Small intestine (tissue), 7 donors: ENCODE data around the gene CPT1C. TPM values are rescaled to one million over a fixed set of nuclear protein-coding genes. Genes with fewer than 3 reads are reported as not detected.

Source experiments
- DNase-seq, 2 donors: peaks; one replicate each; pipeline versions ENCODE4 v3.0.0 to v3.0.0-alpha.2; 2013
- FAIRE-seq: peaks from 2 replicates; lab custom pipeline; 2012; peaks lifted over from hg19 to GRCh38; lab: Jason Lieb, UNC
- H3K27ac ChIP-seq, 3 donors: one replicate each; pipeline ENCODE4 v1.5.1; 2013; ENCODE audit warnings: low read length in 2 of 3, mild to moderate bottlenecking in 2 of 3, control low read depth in 1 of 3, inconsistent platforms in 1 of 3, low read depth in 1 of 3, moderate library complexity in 1 of 3
- H3K27me3 ChIP-seq, 3 donors: one replicate each; pipeline ENCODE4 v1.6.1; 2013; ENCODE audit warnings: low read length in 3 of 3, inconsistent platforms in 1 of 3; ENCODE audit not compliant: control insufficient read depth in 3 of 3, insufficient read depth in 3 of 3
- H3K36me3 ChIP-seq, 3 donors: one replicate each; pipeline ENCODE4 v1.6.1; 2013; ENCODE audit warnings: low read length in 3 of 3, inconsistent platforms in 1 of 3, low read depth in 1 of 3, mild to moderate bottlenecking in 1 of 3, moderate library complexity in 1 of 3; ENCODE audit not compliant: control insufficient read depth in 3 of 3, insufficient read depth in 2 of 3
- H3K4me1 ChIP-seq, 3 donors: one replicate each; pipeline ENCODE4 v1.6.1; 2013; ENCODE audit warnings: low read length in 2 of 3, inconsistent platforms in 1 of 3, low read depth in 1 of 3, mild to moderate bottlenecking in 1 of 3, moderate library complexity in 1 of 3; ENCODE audit not compliant: control insufficient read depth in 3 of 3, insufficient read depth in 2 of 3
- H3K4me3 ChIP-seq, 3 donors: one replicate each; pipeline ENCODE4 v1.5.1; 2013; ENCODE audit warnings: low read length in 3 of 3, control low read depth in 1 of 3, inconsistent platforms in 1 of 3, low read depth in 1 of 3, mild to moderate bottlenecking in 1 of 3, moderate library complexity in 1 of 3
- H3K9me3 ChIP-seq, 2 donors: one replicate each; pipeline ENCODE4 v1.6.1; 2013; ENCODE audit warnings: low read depth in 1 of 2, low read length in 1 of 2; ENCODE audit not compliant: control insufficient read depth in 2 of 2, insufficient read depth in 1 of 2
- WGBS, 3 donors: extraction: QIAGEN DNeasy Blood & Tissue Kit; methylation state at CpG; one replicate each; pipeline ENCODE4 v1.1.7; 2013; 5-methylcytosine and 5-hydroxymethylcytosine counted together
- polyA plus RNA-seq, 4 donors: library from polyadenylated mRNA; stranded (reverse) in 3 of 4; unstranded in 1 of 4; fragments of 200-250 nt in 3 of 4; fragments of 120-200 nt in 1 of 4; gene quantifications; one replicate each; pipeline versions ENCODE4 v1.2.1 to v1.2.3, GENCODE V29; 2013
- donor health status: healthy with polysubstance abuse.
- donor health status: control.
- donor health status: control.
- donor health status: Bipolar disorder and iron deficiency.
- donor health status: healthy.

CPT1C gene
- polyA plus RNA-seq, 4 donors, result 1.9 to 4.5 TPM; not detected in 2

- FAIRE-seq, result peak; percentile 94
- 0% methylated on average over 34 of the region's 34 CpGs for WGBS, 3 donors
Measured at GRCh38 chr19:49676784-49677230, 14.1 kb upstream of the CPT1C start.

GRCh38 chr19:49677231-49677900 lies 13.6 kb upstream of the CPT1C start, which contains the start of gene PRMT1:
Gene PRMT1, plus strand, starts transcription at chr19:49677271. Its CDS starts 10 bp downstream, at chr19:49677281.
- FAIRE-seq, result no peak

More at GRCh38 chr19:49676784-49677230, 14.1 kb upstream of the CPT1C start:
- no peaks in the 10 kb centered on the region for H3K9me3 ChIP-seq
- peaks cover 0 to 32% (median under 1%) of the 10 kb centered on the region in 3 donors for H3K36me3 ChIP-seq
- peak overlapping the region; percentile 80 to 98 (median 95) for H3K27ac ChIP-seq
- peak overlapping the region; percentile 84 to 100 (median 91) for H3K4me3 ChIP-seq
- peak; percentile 100 for DNase-seq
- H3K4me1 ChIP-seq, result peaks cover 2 to 26% (median 7%) of the 10 kb centered on the region in 3 donors
- no peaks in the 10 kb centered on the region for H3K27me3 ChIP-seq

DNA sequence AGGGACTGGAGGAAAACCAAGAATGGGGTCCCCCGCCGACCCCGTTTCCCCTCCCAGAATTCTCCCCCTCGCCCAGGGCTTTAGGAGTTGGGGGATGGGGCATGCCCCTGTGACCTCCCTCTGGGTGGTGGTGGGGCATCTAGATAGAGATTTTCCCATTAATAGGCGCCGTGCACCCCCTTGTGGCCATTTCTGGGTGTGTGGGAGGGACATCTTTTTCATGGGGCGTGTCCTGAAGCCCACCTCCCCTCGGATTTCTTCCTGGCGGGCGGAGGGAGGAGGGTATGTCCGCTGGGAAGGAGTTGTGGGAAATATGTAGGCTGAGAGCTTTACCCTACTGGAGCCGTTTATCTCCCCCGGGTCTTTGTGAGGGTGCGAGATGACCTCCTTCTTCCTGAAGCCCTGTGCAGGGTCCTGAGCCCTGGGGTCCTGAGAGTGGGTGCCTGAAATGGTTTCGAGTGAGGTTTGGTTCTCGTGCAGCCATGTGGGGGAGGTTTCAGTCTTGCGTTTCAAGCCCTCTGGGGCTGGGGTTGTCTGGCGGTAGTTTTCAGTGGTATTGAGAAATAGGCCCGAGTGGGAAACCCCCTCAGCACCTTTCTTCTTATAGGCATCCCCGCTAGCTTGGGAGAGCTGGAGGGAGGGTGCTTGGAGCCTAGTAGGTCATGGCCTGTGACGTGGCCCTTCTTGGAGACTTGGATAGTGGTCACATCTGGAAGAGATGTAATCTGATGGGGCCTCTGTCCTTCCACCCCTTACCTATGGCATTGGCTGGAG lies 12.8 kb upstream of the CPT1C start:
- no peaks in the 10 kb centered on the region for H3K27me3 ChIP-seq
- no peaks in the 10 kb centered on the region for H3K9me3 ChIP-seq
- H3K36me3 ChIP-seq, result peaks cover 3 to 43% (median 8%) of the 10 kb centered on the region in 3 donors
- peak; percentile 60 to 87 for DNase-seq
- FAIRE-seq, result no peak
- H3K4me3 ChIP-seq, result peak overlapping the region; percentile 84 to 100 (median 91)
- WGBS, 3 donors, result 1 to 2% (median 1%) methylated on average over 21 of the region's 21 CpGs
- peak overlapping the region; percentile 80 to 96 (median 95) for H3K27ac ChIP-seq
- peaks cover 2 to 22% (median 7%) of the 10 kb centered on the region in 3 donors for H3K4me1 ChIP-seq

More at GRCh38 chr19:49677231-49677900, 13.6 kb upstream of the CPT1C start, which contains the start of gene PRMT1:
- peaks cover under 1 to 38% (median 5%) of the 10 kb centered on the region in 3 donors for H3K36me3 ChIP-seq
- H3K27ac ChIP-seq, result peak within 1 kb of the TSS; percentile 80 to 98 (median 95)
- H3K9me3 ChIP-seq, result no peaks in the 10 kb centered on the region
- peaks cover 2 to 22% (median 7%) of the 10 kb centered on the region in 3 donors for H3K4me1 ChIP-seq
- peak within 1 kb of the TSS; percentile 84 to 100 (median 91) for H3K4me3 ChIP-seq
- peak in 1 of 2 donors; percentile 19 for DNase-seq
- no peaks in the 10 kb centered on the region for H3K27me3 ChIP-seq
- WGBS, 3 donors, result 0 to 1% (median 1%) methylated on average over 40 to 57 of the region's 57 CpGs

DNA sequence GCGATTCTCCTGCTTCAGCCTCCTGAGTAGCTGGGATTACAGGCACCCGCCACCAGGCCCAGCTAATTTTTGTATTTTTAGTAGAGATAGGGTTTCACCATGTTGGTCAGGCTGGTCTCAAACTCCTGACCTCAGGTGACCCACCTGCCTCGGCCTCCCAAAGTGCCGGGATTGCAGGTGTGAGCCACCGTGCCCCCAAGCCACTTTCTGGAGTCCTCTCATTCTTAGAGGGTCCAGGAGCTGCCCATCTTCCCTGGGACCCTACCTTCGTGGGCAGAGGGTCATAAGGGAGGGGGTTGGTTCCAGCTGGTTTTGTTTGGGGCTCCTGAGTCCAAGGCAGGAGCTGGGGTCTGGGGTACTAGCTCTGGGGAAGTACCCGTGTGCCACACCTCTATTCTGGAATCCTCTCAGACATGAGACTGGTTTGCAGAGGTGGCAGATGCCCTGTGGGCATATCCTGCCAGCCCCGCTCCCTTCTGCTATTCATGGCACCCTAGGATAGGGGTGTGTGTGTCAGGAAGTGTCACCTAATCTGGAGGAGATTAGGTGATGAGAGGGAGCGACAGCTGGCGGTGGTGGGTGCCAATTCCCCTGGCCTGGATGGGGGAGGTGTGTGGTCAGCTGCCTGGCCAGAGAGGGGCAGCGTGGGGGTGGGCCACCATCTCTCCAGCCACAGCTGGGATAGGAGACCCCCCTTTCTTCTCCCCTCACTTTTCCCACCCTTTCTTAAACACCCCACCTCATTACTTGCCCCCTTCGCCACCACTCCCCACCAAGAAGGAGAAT lies 11.7 kb upstream of the CPT1C start:
- Histone ChIP-seq H3K9me3 (no peaks in the 10 kb centered on the region), H3K4me1 (peaks cover 2 to 22% (median 7%) of the 10 kb centered on the region in 3 donors), H3K4me3 (no peak overlapping the region), H3K27ac (peak overlapping the region in 1 of 3 donors; percentile 5), H3K36me3 (peaks cover 3 to 49% (median 8%) of the 10 kb centered on the region in 3 donors), H3K27me3 (no peaks in the 10 kb centered on the region)
- DNase-seq (no peak), FAIRE-seq (no peak)
- 46 to 57% (median 49%) methylated on average over 12 of the region's 12 CpGs for WGBS, 3 donors

- Histone ChIP-seq H3K4me3 (peak overlapping the region in 1 of 3 donors; percentile 16), H3K27me3 (no peaks in the 10 kb centered on the region), H3K36me3 (peaks cover 3 to 56% (median 8%) of the 10 kb centered on the region in 3 donors), H3K9me3 (no peaks in the 10 kb centered on the region), H3K4me1 (peaks cover 2 to 22% (median 7%) of the 10 kb centered on the region in 3 donors), H3K27ac (peak overlapping the region in 2 of 3 donors; percentile 5 to 60)
- no peak for DNase-seq
- WGBS, 3 donors, result 61 to 62% (median 61%) methylated on average over 10 of the region's 10 CpGs
- no peak for FAIRE-seq
Measured at GRCh38 chr19:49679771-49680413, 11.0 kb upstream of the CPT1C start.

DNA sequence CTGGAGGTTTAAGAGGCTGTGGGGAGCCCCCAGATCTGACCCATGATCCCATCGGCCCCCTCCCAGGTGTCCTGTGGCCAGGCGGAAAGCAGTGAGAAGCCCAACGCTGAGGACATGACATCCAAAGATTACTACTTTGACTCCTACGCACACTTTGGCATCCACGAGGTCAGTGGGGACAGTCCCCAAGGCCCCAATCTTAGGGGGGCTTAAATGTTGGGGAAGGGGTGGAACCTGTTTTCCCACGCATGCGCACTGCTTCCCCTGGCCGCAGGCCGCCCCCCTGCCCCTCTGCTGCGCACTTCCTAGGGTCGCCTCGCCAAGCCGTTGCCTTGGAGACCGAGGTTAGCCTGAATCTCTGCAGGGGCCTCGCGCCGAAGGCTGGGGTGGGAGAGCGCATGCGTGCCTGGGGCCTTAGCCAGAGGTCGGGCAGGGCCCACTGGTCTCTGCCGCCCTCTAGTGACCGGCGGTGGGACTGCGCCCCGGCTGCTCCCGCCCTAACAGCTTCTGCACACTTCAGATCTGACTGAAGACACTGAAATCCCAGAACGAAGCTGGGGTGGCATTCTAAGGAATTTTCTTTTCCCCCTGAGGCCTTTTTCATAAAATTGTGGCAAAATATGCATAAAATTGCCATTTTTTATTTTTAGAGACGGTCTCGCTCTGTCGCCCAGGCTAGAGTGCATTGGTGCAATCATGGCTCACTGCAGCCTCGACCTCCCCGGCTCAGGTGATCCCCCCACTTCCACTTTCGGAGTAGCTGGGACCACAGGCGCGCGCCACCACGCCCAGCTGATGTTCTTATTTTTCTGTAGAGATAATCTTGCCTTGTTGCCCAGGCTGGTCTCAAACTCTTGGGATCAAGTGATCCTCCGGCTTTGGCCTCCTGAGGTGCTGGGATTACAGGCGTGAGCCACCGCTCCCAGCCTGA lies 10.2 kb upstream of the CPT1C start:
- DNase-seq (peak; percentile 82 to 95), FAIRE-seq (no peak)
- Histone ChIP-seq H3K27me3 (no peaks in the 10 kb centered on the region), H3K9me3 (no peaks in the 10 kb centered on the region), H3K4me1 (peaks cover 2 to 22% (median 7%) of the 10 kb centered on the region in 3 donors), H3K4me3 (peak overlapping the region in 1 of 3 donors; percentile 16), H3K36me3 (peaks cover 7 to 64% (median 8%) of the 10 kb centered on the region in 3 donors), H3K27ac (peak overlapping the region in 2 of 3 donors; percentile 5 to 60)
- 32 to 37% (median 35%) methylated on average over 40 of the region's 40 CpGs for WGBS, 3 donors

DNA sequence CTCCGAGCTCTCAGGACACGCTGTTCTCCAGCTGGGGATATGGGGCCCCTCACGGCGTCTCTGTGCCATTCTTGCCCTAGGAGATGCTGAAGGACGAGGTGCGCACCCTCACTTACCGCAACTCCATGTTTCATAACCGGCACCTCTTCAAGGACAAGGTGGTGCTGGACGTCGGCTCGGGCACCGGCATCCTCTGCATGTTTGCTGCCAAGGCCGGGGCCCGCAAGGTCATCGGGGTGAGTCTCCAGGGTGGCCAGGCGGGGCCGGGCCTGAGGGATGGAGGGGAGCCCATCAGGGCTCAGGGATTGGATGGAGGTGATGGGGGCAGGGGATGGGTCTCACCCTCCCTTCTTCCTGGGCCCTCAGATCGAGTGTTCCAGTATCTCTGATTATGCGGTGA lies 9.1 kb upstream of the CPT1C start:
- 85 to 94% (median 92%) methylated on average over 19 of the region's 19 CpGs for WGBS, 3 donors
- no peak for DNase-seq
- no peak for FAIRE-seq
- Histone ChIP-seq H3K27me3 (no peaks in the 10 kb centered on the region), H3K36me3 (peaks cover 11 to 74% (median 12%) of the 10 kb centered on the region in 3 donors), H3K4me3 (no peak overlapping the region), H3K4me1 (peaks cover 2 to 18% (median 7%) of the 10 kb centered on the region in 3 donors), H3K9me3 (no peaks in the 10 kb centered on the region), H3K27ac (no peak overlapping the region)
